DOHH2 (cell line): ENCODE data around the gene SLC6A8.

ENCODE experiments used
- H3F3A ChIP-seq: fragments of 200-600 bp; sonication (generic), shearing (Covaris generic); 2 replicates; pipeline ENCODE4 v1.6.0; 2016; ENCODE audit warnings: antibody characterized with exemption, mild to moderate bottlenecking; ENCODE audit not compliant: control insufficient read depth, insufficient read depth
- H3K27ac ChIP-seq: fragments of 200-600 bp; sonication (generic); 2 replicates; pipeline ENCODE4 v1.5.1; 2014; ENCODE audit warnings: low read depth, mild to moderate bottlenecking, low read length, moderate library complexity
- H3K27me3 ChIP-seq: fragments of 200-600 bp; sonication (generic); 2 replicates; pipeline ENCODE4 v1.6.1; 2014; ENCODE audit warnings: mild to moderate bottlenecking, low read length, mixed read lengths; ENCODE audit not compliant: control insufficient read depth
- H3K36me3 ChIP-seq: fragments of 200-600 bp; sonication (generic); 2 replicates; pipeline ENCODE4 v1.6.1; 2014; ENCODE audit warnings: mild to moderate bottlenecking, low read length, moderate library complexity, mixed read lengths; ENCODE audit not compliant: control insufficient read depth
- H3K4me1 ChIP-seq: fragments of 200-600 bp; sonication (generic); 2 replicates; pipeline ENCODE4 v1.6.1; 2014; ENCODE audit warnings: mild to moderate bottlenecking, low read length, mixed read lengths; ENCODE audit not compliant: control insufficient read depth
- H3K4me2 ChIP-seq: fragments of 200-600 bp; sonication (generic); 2 replicates; pipeline ENCODE4 v1.6.0; 2014; ENCODE audit warnings: mild to moderate bottlenecking, low read length, moderate library complexity
- H3K4me3 ChIP-seq: fragments of 200-600 bp; sonication (generic); 2 replicates; pipeline ENCODE4 v1.5.1; 2014; ENCODE audit warnings: mild to moderate bottlenecking, low read length, mixed read lengths
- H3K79me2 ChIP-seq: fragments of 200-600 bp; sonication (generic); 2 replicates; pipeline ENCODE4 v1.6.1; 2014; ENCODE audit warnings: mild to moderate bottlenecking, low read length, mixed read lengths; ENCODE audit not compliant: control insufficient read depth
- H3K9me2 ChIP-seq: fragments of 200-600 bp; sonication (generic); replicated peaks from 2 replicates; pipeline ENCODE4 v1.6.1; 2014; ENCODE audit warnings: mild to moderate bottlenecking, low read length, mixed read lengths; ENCODE audit not compliant: control insufficient read depth
- H3K9me3 ChIP-seq: fragments of 200-600 bp; sonication (generic); 2 replicates; pipeline ENCODE4 v1.6.1; 2014; ENCODE audit warnings: antibody characterized with exemption, low read length, mixed read lengths; ENCODE audit not compliant: control insufficient read depth, insufficient read depth
- H4K20me1 ChIP-seq: fragments of 200-600 bp; sonication (generic); 2 replicates; pipeline ENCODE4 v1.6.0; 2014; ENCODE audit warnings: low read depth, mild to moderate bottlenecking, antibody characterized with exemption, low read length, moderate library complexity; ENCODE audit not compliant: control insufficient read depth, insufficient read depth
- CTCF ChIP-seq: fragments of 200-600 bp; sonication (generic); IDR thresholded peaks from one replicate; pipeline ENCODE4 v1.5.1; 2014; ENCODE audit warnings: antibody characterized with exemption, mild to moderate bottlenecking, low read depth, low read length; ENCODE audit not compliant: poor library complexity, severe bottlenecking
- EZH2phosphoT487 ChIP-seq: fragments of 200-600 bp; sonication (generic); IDR thresholded peaks from 2 replicates; pipeline ENCODE4 v1.6.1; 2017; ENCODE audit warnings: borderline replicate concordance, mild to moderate bottlenecking, antibody characterized with exemption, low read length, moderate library complexity, mixed read lengths

SLC6A8 gene

GRCh38 chrX:153700376-153700945, 12.7 kb downstream of the SLC6A8 start:
- Histone ChIP-seq H3K27me3 (no peaks in the 10 kb centered on the region), H3K79me2 (no peaks in the 10 kb centered on the region), H3F3A (no peaks in the 10 kb centered on the region), H3K27ac (no peak overlapping the region), H3K9me3 (no peaks in the 10 kb centered on the region), H4K20me1 (no peaks in the 10 kb centered on the region), H3K4me3 (no peak overlapping the region), H3K4me1 (no peaks in the 10 kb centered on the region), H3K36me3 (no peaks in the 10 kb centered on the region), H3K9me2 (no peaks in the 10 kb centered on the region), H3K4me2 (no peak overlapping the region)
- no peak for TF ChIP-seq EZH2phosphoT487
- no peak for TF ChIP-seq CTCF

GRCh38 chrX:153700967-153701366, 13.2 kb downstream of the SLC6A8 start:
- Histone ChIP-seq H3K27ac (no peak overlapping the region), H3K79me2 (no peaks in the 10 kb centered on the region), H3K4me3 (no peak overlapping the region), H4K20me1 (no peaks in the 10 kb centered on the region), H3K9me2 (no peaks in the 10 kb centered on the region), H3K4me1 (no peaks in the 10 kb centered on the region), H3K9me3 (no peaks in the 10 kb centered on the region), H3K4me2 (no peak overlapping the region), H3F3A (no peaks in the 10 kb centered on the region), H3K36me3 (no peaks in the 10 kb centered on the region), H3K27me3 (no peaks in the 10 kb centered on the region)
- TF ChIP-seq EZH2phosphoT487 (no peak), CTCF (no peak)

GRCh38 chrX:153701706-153702105, 14.0 kb downstream of the SLC6A8 start:
- Histone ChIP-seq H3K79me2 (no peaks in the 10 kb centered on the region), H3F3A (no peaks in the 10 kb centered on the region), H3K9me2 (no peaks in the 10 kb centered on the region), H3K36me3 (no peaks in the 10 kb centered on the region), H3K9me3 (no peaks in the 10 kb centered on the region), H3K4me2 (no peak overlapping the region), H3K27ac (no peak overlapping the region), H4K20me1 (no peaks in the 10 kb centered on the region), H3K27me3 (no peaks in the 10 kb centered on the region), H3K4me3 (no peak overlapping the region), H3K4me1 (no peaks in the 10 kb centered on the region)
- TF ChIP-seq EZH2phosphoT487, result no peak
- TF ChIP-seq CTCF, result no peak
